Measurements from ENCODE around the gene TBX3.
A peak's percentile ranks its signal among the peaks of the same experiment; 100 is the strongest.

TBX3 gene

DNA sequence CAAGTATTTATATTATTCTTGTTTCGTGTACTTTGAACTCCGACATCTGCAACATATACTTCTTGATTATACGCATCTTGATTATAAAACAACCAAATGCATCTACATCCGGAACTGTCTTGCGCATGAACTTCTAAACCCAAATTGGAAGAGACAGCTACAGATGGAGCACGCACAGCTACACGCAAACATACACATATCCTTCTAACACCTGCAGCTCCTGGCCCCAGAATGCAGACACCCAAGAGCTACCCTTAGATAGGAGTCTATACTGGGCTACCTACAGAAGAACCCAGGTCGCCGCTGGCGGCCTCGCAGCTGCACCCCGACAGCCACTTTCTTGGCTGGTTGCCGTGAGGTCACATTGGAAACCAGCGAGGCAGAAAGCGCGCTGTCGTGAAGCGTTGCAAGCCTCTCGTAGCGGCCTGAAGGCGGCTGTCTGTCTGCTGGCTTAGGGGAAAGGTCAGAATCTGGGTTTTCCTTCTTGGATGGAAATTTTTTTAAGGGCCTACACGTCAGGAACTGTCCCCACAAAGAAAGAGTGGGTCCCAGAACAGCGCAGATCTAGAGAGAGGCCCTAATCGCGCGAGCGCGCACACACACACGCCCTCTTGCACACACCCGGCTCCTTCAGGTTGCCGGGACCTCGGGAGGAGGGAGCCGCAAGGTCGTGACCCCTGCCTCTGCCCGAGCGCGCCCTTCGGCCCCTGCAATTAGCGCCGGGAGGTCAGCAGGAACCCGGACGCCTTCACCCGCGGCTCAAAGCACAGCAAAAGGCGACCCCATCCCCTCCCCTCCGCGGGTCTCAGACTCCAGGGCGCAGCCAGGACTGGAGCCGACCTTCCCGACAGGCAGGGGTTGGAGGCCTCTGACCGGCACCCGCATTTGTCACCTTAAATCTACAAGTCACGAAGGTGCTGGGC is 17.0 kb downstream of the TBX3 start:
- Histone ChIP-seq H3K36me3 (replicated peaks; ENCODE audit: insufficient read depth, low read length) (no peaks in the 10 kb centered on the region), H3K27ac (ENCODE audit: low read length) (no peak overlapping the region), H2AFZ (ENCODE audit: low read length) (no peak overlapping the region), H3K4me1 (ENCODE audit: low read length) (no peaks in the 10 kb centered on the region), H3K27me3 (replicated peaks; ENCODE audit: insufficient read depth, low read length) (peaks cover 32% of the 10 kb centered on the region), H3K9me3 (replicated peaks; ENCODE audit: insufficient read depth, low read length) (no peaks in the 10 kb centered on the region), H3K4me2 (ENCODE audit: low read depth, low read length) (peak overlapping the region; percentile 34; the same call in 1 of the 2 replicates), H4K20me1 (ENCODE audit: insufficient read depth, low read length) (no peaks in the 10 kb centered on the region), H3F3A (ENCODE audit: insufficient read depth, low read length) (no peaks in the 10 kb centered on the region), H3K79me2 (ENCODE audit: low read length) (no peaks in the 10 kb centered on the region), H3K9me2 (replicated peaks; ENCODE audit: insufficient read depth, low read length) (no peaks in the 10 kb centered on the region), H3K4me3 (ENCODE audit: low read length) (no peak overlapping the region), H3K9ac (ENCODE audit: low read length) (no peak overlapping the region)
- no peak for DNase-seq
- TF ChIP-seq EZH2phosphoT487 (IDR thresholded peaks at IDR 0.05; ENCODE audit: low read length) = no peak
- TF ChIP-seq CTCF (IDR thresholded peaks at IDR 0.05; ENCODE audit: low read length) = no peak
- TF ChIP-seq EZH2 (optimal IDR thresholded peaks at IDR 0.05; ENCODE audit: low read depth, low read length) = no peak

- no peaks in the 10 kb centered on the region for H3K9me2 ChIP-seq (replicated peaks; ENCODE audit: insufficient read depth, low read length)
- H3K4me2 ChIP-seq (ENCODE audit: low read depth, low read length) = no peak overlapping the region
- no peak overlapping the region for H3K4me3 ChIP-seq (ENCODE audit: low read length)
These were observed 18.3 kb downstream of the TBX3 start for GRCh38 chr12:114665411-114666260.

More at GRCh38 chr12:114665411-114666260, 18.3 kb downstream of the TBX3 start:
- Histone ChIP-seq H3K79me2 (ENCODE audit: low read length) (no peaks in the 10 kb centered on the region), H3K4me1 (ENCODE audit: low read length) (no peaks in the 10 kb centered on the region), H3K27me3 (replicated peaks; ENCODE audit: insufficient read depth, low read length) (peaks cover 28% of the 10 kb centered on the region), H3F3A (ENCODE audit: insufficient read depth, low read length) (no peaks in the 10 kb centered on the region), H3K9ac (ENCODE audit: low read length) (no peak overlapping the region), H4K20me1 (ENCODE audit: insufficient read depth, low read length) (no peaks in the 10 kb centered on the region), H3K36me3 (replicated peaks; ENCODE audit: insufficient read depth, low read length) (no peaks in the 10 kb centered on the region), H3K9me3 (replicated peaks; ENCODE audit: insufficient read depth, low read length) (no peaks in the 10 kb centered on the region), H3K27ac (ENCODE audit: low read length) (no peak overlapping the region), H2AFZ (ENCODE audit: low read length) (no peak overlapping the region)
- TF ChIP-seq EZH2phosphoT487 (IDR thresholded peaks at IDR 0.05; ENCODE audit: low read length) (no peak), EZH2 (optimal IDR thresholded peaks at IDR 0.05; ENCODE audit: low read depth, low read length) (no peak), CTCF (IDR thresholded peaks at IDR 0.05; ENCODE audit: low read length) (no peak)
- no peak for DNase-seq

Measured in MM.1S (cell line).